Measurements from ENCODE around the gene SLC16A10. TPM values are rescaled to one million over a fixed set of nuclear protein-coding genes. Genes with fewer than 3 reads are reported as not detected.
"Not testable (repeated sequence)": the region's sequence is repeated elsewhere in the genome, so short reads cannot be mapped to it uniquely, and the experiment has no call there.

SLC16A10 gene, protein sequence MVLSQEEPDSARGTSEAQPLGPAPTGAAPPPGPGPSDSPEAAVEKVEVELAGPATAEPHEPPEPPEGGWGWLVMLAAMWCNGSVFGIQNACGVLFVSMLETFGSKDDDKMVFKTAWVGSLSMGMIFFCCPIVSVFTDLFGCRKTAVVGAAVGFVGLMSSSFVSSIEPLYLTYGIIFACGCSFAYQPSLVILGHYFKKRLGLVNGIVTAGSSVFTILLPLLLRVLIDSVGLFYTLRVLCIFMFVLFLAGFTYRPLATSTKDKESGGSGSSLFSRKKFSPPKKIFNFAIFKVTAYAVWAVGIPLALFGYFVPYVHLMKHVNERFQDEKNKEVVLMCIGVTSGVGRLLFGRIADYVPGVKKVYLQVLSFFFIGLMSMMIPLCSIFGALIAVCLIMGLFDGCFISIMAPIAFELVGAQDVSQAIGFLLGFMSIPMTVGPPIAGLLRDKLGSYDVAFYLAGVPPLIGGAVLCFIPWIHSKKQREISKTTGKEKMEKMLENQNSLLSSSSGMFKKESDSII
- total RNA-seq = 1 to 10 TPM; 4.9 to 6.5 TPM

DNA sequence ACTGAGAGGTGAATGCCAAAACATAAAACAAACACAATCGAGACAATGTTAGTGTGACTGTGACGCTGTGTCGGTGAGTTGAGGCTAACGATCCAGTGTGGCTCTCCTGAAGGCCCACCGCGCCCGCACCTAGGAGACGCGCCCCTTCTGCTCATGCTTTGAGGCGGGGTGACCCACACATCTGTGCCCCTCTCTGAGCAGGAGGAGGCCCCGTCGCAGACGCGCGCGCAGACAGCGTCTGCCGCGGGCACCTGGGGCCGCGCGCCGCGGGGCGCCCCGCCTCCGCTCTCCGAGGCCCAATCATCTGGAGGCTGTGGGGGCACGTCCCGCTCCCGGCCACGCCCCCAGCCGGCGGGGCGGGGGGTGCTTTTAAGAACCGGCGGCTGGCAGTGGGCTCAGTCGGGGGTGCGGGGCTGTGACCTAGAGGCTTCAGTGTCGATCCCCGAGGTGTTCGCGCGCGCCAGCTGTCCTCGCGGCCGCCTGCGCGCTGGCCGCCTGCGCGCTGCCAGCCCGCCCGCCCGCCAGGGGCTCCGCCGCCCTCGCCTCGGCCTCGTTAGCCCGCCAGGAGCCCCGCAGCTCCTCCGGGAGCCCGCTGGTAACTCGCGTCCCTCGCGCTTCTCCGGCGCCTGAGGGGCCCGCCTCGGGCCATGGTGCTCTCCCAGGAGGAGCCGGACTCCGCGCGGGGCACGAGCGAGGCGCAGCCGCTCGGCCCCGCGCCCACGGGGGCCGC lies at the start of gene SLC16A10:
Gene SLC16A10, plus strand, starts transcription at position 398 of the 730 bp plus-strand sequence. Its CDS starts 250 bp downstream, at position 648.
- DNase-seq (peak; percentile 84 to 86), ATAC-seq (replicated peaks in 1 of 2) (peak; percentile 92 to 94)
- Mint-ChIP-seq H3K27me3 (ENCODE audit: low read depth) (no peaks in the 10 kb centered on the region), H3K4me3 (peak within 1 kb of the TSS; percentile 91 to 93), H3K9me3 (no peaks in the 10 kb centered on the region), H3K36me3 (ENCODE audit: insufficient read depth in 2 of 2) (no peaks in the 10 kb centered on the region), H3K27ac (peak within 1 kb of the TSS; percentile 68), H3K4me1 (ENCODE audit: low read depth) (peaks cover 38% of the 10 kb centered on the region)

DNA sequence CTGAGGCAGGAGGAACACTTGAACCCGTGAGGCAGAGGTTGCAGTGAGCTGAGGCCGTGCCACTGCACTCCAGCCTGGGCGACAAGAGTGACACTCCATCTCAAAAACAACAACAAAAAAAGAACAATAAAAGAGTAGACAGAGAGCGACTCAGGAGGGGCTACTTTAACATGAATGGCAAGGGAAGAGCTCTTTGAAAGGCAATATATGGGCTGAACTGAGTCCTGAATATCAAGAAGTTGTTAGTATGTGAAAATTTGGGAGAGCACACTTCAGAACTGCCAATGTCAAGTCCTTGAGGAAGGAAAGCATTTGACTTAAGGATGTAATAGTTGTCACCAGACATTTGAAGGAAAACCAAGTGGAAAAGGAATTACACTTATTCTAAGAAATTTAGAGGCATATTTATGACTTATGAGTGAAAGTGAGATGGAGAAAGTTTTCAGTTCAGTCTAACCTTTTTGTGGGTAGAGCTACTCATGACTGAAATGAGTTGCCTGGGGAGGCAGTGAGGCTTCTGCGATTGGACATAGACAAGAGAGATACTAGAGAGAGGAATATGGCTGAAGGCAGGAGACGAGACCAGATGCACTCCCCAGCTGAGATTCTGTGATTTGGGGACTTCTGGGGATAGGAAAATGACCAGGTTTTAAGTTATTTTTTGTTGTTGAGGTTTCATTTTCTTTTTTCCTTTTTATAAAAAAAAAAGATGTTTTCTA lies 48.6 kb upstream of the SLC16A10 start:
- no peak overlapping the region for H3K27ac Mint-ChIP-seq
- H3K9me3 Mint-ChIP-seq = peaks cover 0 to 2% of the 10 kb centered on the region in 2 donors

DNA sequence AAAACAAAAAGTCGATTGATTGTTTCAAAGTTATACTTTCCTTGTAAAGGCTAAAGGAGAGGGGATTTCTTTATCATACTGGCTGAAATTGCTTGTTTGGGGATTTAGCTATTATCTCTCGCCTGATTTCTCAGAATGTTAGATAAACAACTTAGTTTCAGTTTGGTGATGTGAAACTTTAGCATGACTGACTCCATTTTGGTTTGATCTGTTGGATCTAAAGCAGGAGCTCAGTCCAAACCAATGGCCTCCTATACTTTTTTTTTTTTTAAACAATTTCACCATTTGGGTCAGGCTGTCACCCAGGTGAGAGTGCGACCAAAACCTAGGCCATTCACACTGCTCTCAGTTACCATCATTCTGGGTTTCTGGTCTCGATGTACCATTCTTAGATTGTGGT lies 45.4 kb upstream of the SLC16A10 start:
- Mint-ChIP-seq H3K36me3 (ENCODE audit: insufficient read depth in 2 of 2) (peaks cover 2 to 6% of the 10 kb centered on the region in 2 donors), H3K27ac (no peak overlapping the region), H3K4me3 (no peak overlapping the region), H3K9me3 (peaks cover 0 to 2% of the 10 kb centered on the region in 2 donors), H3K27me3 (ENCODE audit: low read depth) (peaks cover 1% of the 10 kb centered on the region), H3K4me1 (ENCODE audit: low read depth) (peaks cover 12% of the 10 kb centered on the region)
- ATAC-seq (replicated peaks in 1 of 2) (no peak), DNase-seq (no peak)

More for the DNA sequence above, 48.6 kb upstream of the SLC16A10 start:
- Mint-ChIP-seq H3K36me3 (ENCODE audit: insufficient read depth in 2 of 2) (peaks cover 2 to 6% of the 10 kb centered on the region in 2 donors), H3K4me1 (ENCODE audit: low read depth) (peaks cover 12% of the 10 kb centered on the region), H3K27me3 (ENCODE audit: low read depth) (peaks cover 4% of the 10 kb centered on the region), H3K4me3 (no peak overlapping the region)
- peak; percentile 94 to 98 for ATAC-seq (replicated peaks in 1 of 2)
- DNase-seq = peak; percentile 24 to 50

DNA sequence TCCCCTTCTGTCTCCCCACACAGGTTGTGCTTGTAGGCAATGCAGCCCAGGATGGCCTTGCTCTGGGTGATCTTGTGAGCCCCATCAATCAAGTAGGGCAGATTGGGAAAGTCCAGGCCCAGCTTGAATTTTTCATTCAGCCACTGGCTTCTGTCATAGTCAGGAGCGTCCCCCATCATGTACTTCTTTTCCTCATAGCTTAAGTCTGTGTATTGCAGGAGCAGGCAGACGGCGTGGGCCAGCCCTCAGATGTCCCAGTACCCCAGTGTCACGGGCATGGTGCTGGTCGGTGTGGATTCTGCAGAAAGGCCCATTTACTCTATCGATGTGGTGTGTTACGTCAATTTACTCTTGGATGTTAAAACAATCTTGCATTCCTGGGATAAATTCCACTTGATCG lies 40.1 kb upstream of the SLC16A10 start:
- H3K4me1 Mint-ChIP-seq (ENCODE audit: low read depth) = no peaks in the 10 kb centered on the region
- H3K9me3 Mint-ChIP-seq = no peaks in the 10 kb centered on the region
- H3K27ac Mint-ChIP-seq = no peak overlapping the region
- DNase-seq (no peak), ATAC-seq (replicated peaks in 1 of 2) (no peak)
- no peaks in the 10 kb centered on the region for H3K36me3 Mint-ChIP-seq (ENCODE audit: insufficient read depth in 2 of 2)
- H3K4me3 Mint-ChIP-seq = no peak overlapping the region
- no peaks in the 10 kb centered on the region for H3K27me3 Mint-ChIP-seq (ENCODE audit: low read depth)

DNA sequence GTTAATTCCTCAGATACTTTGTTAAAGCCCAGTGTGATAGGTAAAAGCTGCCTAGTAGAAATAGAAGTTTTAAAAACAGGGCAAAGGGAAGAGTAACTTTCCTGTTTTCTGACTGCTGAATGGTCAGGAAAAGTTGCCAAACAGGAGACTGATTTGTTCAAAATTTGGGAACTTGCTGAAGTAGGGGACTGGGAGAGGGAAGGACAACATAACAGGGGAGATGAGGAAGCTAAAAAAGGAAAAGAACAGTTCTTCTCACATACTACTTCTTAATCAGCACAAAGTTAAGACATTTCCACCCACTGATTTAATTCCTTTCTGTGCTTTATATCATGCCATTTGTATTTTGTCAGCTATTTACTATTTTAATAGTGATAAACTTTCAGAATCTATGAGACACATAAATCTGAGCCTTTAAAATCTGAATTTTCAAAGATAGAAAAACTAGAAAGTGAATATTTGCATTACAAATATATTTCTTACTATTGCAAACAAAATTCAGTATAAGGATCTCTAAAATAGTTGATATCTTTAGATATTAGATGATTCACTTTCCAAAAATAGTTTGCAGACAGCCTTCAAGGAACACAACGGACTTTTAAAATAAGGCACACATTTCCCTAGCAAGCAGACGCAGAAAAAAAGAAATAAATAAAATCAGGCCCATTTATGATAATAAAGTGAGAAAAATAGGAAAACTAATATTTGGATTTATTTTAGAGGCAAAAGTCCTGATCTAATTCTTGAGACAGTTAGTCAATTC lies 36.9 kb upstream of the SLC16A10 start:
- Mint-ChIP-seq H3K4me3 (no peak overlapping the region), H3K4me1 (ENCODE audit: low read depth) (no peaks in the 10 kb centered on the region), H3K36me3 (ENCODE audit: insufficient read depth in 2 of 2) (no peaks in the 10 kb centered on the region), H3K27ac (no peak overlapping the region), H3K27me3 (ENCODE audit: low read depth) (no peaks in the 10 kb centered on the region), H3K9me3 (no peaks in the 10 kb centered on the region)
- ATAC-seq (replicated peaks in 1 of 2) = no peak
- no peak for DNase-seq

DNA sequence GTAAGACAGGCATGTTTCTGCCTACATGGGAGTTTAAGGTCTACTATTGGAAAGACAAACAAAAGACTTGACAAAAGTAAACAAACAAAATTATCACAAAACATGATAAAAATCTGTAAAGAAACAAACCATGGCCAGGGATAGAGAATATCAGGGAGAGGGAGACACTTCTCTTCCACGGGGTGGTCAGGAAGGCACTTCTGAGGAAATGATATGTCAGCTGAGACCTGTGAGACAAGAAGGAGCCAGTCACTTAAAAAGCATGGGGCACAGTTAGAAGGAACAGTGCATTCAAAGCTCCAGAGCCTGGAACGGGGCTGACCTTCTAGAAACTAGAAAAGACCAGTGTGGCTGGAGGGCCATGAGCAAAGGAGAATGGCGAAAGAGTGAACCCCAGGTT lies 35.1 kb upstream of the SLC16A10 start:
- peaks cover 1% of the 10 kb centered on the region for H3K4me1 Mint-ChIP-seq (ENCODE audit: low read depth)
- H3K27ac Mint-ChIP-seq = no peak overlapping the region
- no peak overlapping the region for H3K4me3 Mint-ChIP-seq
- H3K36me3 Mint-ChIP-seq (ENCODE audit: insufficient read depth in 2 of 2) = no peaks in the 10 kb centered on the region
- DNase-seq = no peak
- no peaks in the 10 kb centered on the region for H3K27me3 Mint-ChIP-seq (ENCODE audit: low read depth)
- no peak for ATAC-seq (replicated peaks in 1 of 2)
- H3K9me3 Mint-ChIP-seq = no peaks in the 10 kb centered on the region

DNA sequence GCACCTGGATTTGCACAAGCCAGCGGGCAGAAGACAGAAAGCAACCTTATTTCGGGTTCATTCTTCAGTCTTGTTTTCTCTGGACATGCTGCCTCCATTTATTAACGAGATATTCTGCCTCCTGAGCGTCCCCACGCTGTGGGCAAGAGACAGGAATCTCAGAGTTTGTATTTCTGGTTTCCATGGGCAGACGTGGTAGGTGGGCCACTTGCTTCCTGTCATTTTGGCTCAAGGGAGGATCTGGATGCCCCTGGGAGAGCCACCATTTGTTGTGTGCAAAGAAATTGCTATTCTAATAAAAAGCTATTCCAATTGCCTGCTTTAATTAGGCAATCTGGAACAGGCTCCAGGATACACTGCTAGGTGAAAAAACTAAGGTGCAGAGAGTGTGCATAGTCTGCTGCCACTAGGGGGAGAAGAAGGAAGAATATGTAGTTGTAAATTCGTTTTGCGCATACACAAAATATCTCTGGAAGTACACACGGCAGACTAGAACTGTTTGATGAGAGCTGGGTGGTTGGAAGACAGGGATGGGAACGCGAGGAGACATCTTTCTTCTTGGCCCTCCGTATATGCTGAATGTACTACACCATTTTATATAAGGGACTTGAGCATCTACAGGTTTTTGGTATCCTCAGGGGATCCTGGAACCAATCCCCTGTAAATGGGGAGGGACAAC lies 30.1 kb upstream of the SLC16A10 start:
- Mint-ChIP-seq H3K27ac (no peak overlapping the region), H3K27me3 (ENCODE audit: low read depth) (peaks cover 9% of the 10 kb centered on the region), H3K36me3 (ENCODE audit: insufficient read depth in 2 of 2) (no peaks in the 10 kb centered on the region), H3K4me1 (ENCODE audit: low read depth) (peaks cover 12% of the 10 kb centered on the region), H3K4me3 (no peak overlapping the region), H3K9me3 (peaks cover 4% of the 10 kb centered on the region in 2 donors)
- ATAC-seq (replicated peaks in 1 of 2) (peak; percentile 48 to 51), DNase-seq (peak; percentile 18 to 30)

DNA sequence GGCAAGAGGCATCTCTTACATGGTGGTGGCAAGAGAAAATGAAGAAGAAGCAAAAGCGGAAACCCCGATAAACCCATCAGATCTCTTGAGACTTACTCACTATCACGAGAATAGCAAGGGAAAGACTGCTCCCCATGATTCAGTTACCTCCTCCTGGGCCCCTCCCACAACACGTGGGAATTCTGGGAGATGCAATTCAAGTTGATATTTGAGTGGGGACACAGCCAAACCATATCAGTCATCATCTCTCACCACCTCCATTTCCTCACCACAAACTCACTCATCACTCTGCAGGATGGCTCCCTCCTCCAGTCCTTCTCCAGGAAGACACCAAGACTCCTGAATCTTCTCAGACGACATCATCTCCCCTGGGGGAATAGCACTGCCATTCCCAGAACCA lies 25.8 kb upstream of the SLC16A10 start:
- peaks cover 6 to 13% of the 10 kb centered on the region in 2 donors for H3K9me3 Mint-ChIP-seq
- H3K36me3 Mint-ChIP-seq (ENCODE audit: insufficient read depth in 2 of 2) = peaks cover 9 to 15% of the 10 kb centered on the region in 2 donors
- H3K4me1 Mint-ChIP-seq (ENCODE audit: low read depth) = peaks cover 12% of the 10 kb centered on the region
- DNase-seq (no peak), ATAC-seq (replicated peaks in 1 of 2) (no peak)
- H3K27ac Mint-ChIP-seq = no peak overlapping the region
- H3K27me3 Mint-ChIP-seq (ENCODE audit: low read depth) = peaks cover 14% of the 10 kb centered on the region
- H3K4me3 Mint-ChIP-seq = no peak overlapping the region

DNA sequence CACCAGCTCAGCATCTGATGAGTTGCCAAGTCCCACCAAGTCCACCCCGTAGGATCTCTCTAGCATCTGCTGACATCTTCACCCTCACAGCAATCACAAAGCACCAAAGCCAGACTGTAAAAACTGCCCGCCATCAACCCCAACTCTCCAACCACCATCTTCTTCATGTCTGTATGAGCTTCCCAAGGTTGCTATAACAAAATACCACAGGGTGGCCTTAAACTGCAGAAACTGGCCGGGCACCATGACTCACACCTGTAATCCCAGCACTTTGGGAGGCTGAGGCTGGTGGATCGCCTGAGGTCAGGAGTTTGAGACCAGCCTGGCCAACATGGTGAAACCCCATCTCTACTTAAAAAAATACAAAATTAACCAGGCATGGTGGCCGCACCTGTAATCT lies 25.3 kb upstream of the SLC16A10 start:
- Mint-ChIP-seq H3K9me3 (peaks cover 6 to 13% of the 10 kb centered on the region in 2 donors), H3K36me3 (ENCODE audit: insufficient read depth in 2 of 2) (peaks cover 9 to 15% of the 10 kb centered on the region in 2 donors), H3K4me1 (ENCODE audit: low read depth) (peaks cover 12% of the 10 kb centered on the region), H3K27me3 (ENCODE audit: low read depth) (peaks cover 14% of the 10 kb centered on the region)
- not testable (repeated sequence) for ATAC-seq (replicated peaks in 1 of 2); DNase-seq; H3K4me3 Mint-ChIP-seq; H3K27ac Mint-ChIP-seq

DNA sequence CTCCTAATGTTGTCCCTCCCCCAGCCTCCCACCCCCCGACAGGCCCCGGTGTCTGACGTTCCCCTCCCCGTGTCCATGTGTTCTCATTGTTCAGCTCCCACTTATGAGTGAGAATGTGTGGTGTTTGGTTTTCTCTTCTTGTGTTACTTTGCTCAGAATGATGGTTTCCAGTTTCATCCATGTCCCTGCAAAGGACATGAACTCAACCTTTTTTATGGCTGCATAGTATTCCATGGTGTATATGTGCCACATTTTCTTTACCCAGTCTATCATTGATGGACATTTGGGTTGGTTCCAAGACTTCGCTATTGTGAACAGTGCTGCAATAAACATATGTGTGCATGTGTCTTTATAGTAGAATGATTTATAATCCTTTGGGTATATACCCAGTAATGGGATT lies 24.4 kb upstream of the SLC16A10 start:
- DNase-seq; H3K4me3 Mint-ChIP-seq; ATAC-seq (replicated peaks in 1 of 2); H3K27ac Mint-ChIP-seq; H3K4me1 Mint-ChIP-seq (ENCODE audit: low read depth): not testable (repeated sequence)
- Mint-ChIP-seq H3K36me3 (ENCODE audit: insufficient read depth in 2 of 2) (peaks cover 9 to 15% of the 10 kb centered on the region in 2 donors), H3K9me3 (peaks cover 6 to 13% of the 10 kb centered on the region in 2 donors), H3K27me3 (ENCODE audit: low read depth) (peaks cover 14% of the 10 kb centered on the region)

DNA sequence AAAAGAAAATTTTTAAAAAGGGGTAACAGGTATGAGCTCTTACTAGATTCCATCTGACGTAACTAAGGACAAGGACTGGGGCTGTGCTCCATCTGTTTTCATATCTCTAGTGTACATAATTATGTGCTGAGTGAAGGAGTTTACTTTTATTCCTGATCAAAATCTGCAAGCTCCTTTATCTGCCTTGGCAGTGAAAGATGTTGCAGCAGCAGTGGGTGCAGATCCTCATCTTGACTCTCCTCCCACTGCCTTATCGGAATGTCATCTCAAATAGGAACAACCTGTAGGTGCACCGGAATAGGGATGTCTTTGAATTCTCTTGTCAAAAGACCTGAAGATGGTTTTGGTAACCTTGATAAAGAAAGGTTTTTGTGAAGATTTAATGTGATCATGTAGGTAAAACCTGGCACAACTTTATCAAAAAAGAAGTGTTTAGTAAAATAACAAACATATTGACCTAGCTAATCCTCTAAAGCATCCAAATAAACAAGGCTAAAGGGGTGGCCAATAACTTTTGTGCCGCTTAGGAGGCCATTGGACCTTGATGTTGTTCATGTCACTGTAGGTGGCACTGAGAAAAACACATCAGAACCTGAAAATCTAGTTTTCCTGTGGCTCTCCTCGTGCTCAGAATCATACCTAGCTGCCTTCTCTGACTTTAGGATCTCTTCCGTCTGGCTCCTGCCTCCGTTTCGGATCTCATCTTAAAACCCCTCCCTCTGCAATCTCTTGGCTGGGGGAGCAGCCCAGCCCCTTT lies 19.0 kb upstream of the SLC16A10 start:
- no peak overlapping the region for H3K4me3 Mint-ChIP-seq
- H3K36me3 Mint-ChIP-seq (ENCODE audit: insufficient read depth in 2 of 2) = peaks cover 7 to 13% of the 10 kb centered on the region in 2 donors
- DNase-seq (no peak), ATAC-seq (replicated peaks in 1 of 2) (no peak)
- peaks cover 17% of the 10 kb centered on the region for H3K27me3 Mint-ChIP-seq (ENCODE audit: low read depth)
- peaks cover 0 to 8% of the 10 kb centered on the region in 2 donors for H3K9me3 Mint-ChIP-seq
- no peak overlapping the region for H3K27ac Mint-ChIP-seq
- H3K4me1 Mint-ChIP-seq (ENCODE audit: low read depth) = no peaks in the 10 kb centered on the region
